Fibroblast of villous mesenchyme (primary cell): ENCODE measurements around the gene SBF2. TPM values are rescaled to one million over a fixed set of nuclear protein-coding genes. Genes with fewer than 3 reads are reported as not detected.
"Not testable (repeated sequence)": the region's sequence is repeated elsewhere in the genome, so short reads cannot be mapped to it uniquely, and the experiment has no call there.

Source experiments
- DNase-seq: peaks from one replicate; pipeline ENCODE4 v3.0.0-alpha.2; 2010; ENCODE audit warnings: low read depth
- H3K4me3 ChIP-seq: 2 replicates; pipeline ENCODE4 v1.5.1; 2011; ENCODE audit warnings: low read depth, mild to moderate bottlenecking, low read length
- CTCF ChIP-seq: IDR thresholded peaks from 2 replicates; pipeline ENCODE4 v1.5.1; 2012; ENCODE audit warnings: low read depth, mild to moderate bottlenecking, low read length; ENCODE audit not compliant: insufficient read depth
- total RNA-seq: library from RNA; depleted of rRNA; stranded (reverse); fragments of >200 nt; gene quantifications from 2 replicates; pipeline ENCODE4 v1.2.3, GENCODE V29; 2012

The SBF2 gene
- total RNA-seq, 1 donor: 35.0 TPM

- DNase-seq: no peak
- no peak for TF ChIP-seq CTCF
- H3K4me3 ChIP-seq: no peak overlapping the region
These were observed 57.2 kb downstream of the SBF2 start for GRCh38 chr11:10236840-10237239.

GRCh38 chr11:10233581-10233980 is 60.4 kb downstream of the SBF2 start:
- no peak for TF ChIP-seq CTCF
- H3K4me3 ChIP-seq: no peak overlapping the region
- DNase-seq: peak; percentile 80

DNA sequence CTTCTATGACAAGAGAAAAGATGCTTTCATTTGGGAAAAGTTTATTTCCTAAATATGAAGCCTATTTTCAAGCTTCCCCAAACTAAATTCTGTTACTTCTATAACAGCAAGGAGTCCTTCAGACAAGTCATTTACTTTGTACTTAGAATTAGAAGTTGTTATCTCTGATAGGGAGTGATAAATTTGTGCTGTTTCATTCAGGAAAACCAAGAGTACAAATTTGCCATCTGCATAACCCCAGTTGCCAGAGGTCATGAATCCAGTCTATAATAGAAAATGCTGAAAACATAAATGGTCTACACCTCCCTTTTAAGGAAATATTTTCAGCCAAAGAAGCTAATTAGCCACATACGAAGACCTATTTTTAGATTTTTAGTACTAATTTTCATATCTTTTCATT is 61.3 kb downstream of the SBF2 start:
- no peak for TF ChIP-seq CTCF
- no peak overlapping the region for H3K4me3 ChIP-seq
- DNase-seq: no peak

GRCh38 chr11:10231803-10232202 is 62.2 kb downstream of the SBF2 start:
- DNase-seq, H3K4me3 ChIP-seq: not testable (repeated sequence)

- H3K4me3 ChIP-seq: no peak overlapping the region
- no peak for DNase-seq
- TF ChIP-seq CTCF: no peak
These were observed 68.5 kb downstream of the SBF2 start for GRCh38 chr11:10225553-10225952.

- no peak for TF ChIP-seq CTCF
- H3K4me3 ChIP-seq: no peak overlapping the region
- DNase-seq: no peak
These were observed 71.6 kb downstream of the SBF2 start for GRCh38 chr11:10222399-10222798.

DNA sequence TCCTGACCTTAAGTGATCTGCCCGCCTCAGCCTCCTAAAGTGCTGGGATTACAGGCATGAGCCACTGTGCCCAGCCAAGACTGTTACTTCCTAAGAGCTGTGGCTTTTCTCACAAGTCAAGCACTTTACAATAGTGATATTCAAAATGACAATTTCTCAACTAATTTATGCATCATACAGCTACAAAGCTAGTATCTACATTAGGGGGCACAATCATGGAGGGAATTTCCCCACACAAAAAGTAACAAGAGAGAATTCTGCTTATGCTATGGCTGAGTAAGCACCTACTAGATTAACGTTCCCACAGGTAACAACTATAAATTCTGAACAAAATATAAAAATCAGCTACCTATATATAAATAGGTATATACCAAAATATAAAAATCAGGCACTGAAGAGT is 72.7 kb downstream of the SBF2 start:
- TF ChIP-seq CTCF: no peak
- H3K4me3 ChIP-seq: no peak overlapping the region
- no peak for DNase-seq
